ENCODE data around the gene MAGEB5. TPM values are rescaled to one million over a fixed set of nuclear protein-coding genes. Genes with fewer than 3 reads are reported as not detected.

Gene MAGEB5
- total and polyA plus RNA-seq, 10 of the 15 experiments (the other 5 are each of a cell fraction or from before 2014, with no cell fraction given) = not detected

GRCh38 chrX:26219351-26219750 is 3.4 kb downstream of the MAGEB5 start:
- in situ Hi-C loops (cut with MboI) (no loop called here), intact Hi-C loops (cut with micrococcal nuclease; ENCODE audit: unreplicated experiment) (no loop called here)
- ChIA-PET SMC1A (ENCODE audit: uncharacterized antibody, unreplicated experiment) (no interaction called here), POLR2A (no interaction called here), CTCF (no interaction called here), RAD21 (ENCODE audit: unreplicated experiment) (no interaction called here)
- no TSS peak for BruUV-seq (replicated peaks)
- Histone ChIP-seq H3K27me3 (replicated peaks in 1 of 2; ENCODE audit: control insufficient read depth in 2 of 2, insufficient read depth in 2 of 2, low read length in 1 of 2) (no peaks in the 10 kb centered on the region), H3K36me3 (ENCODE audit: control insufficient read depth in 2 of 2, insufficient read depth in 2 of 2, low read length in 1 of 2) (no peaks in the 10 kb centered on the region), H4K20me1 (ENCODE audit: control insufficient read depth, insufficient read depth) (no peaks in the 10 kb centered on the region), H2AFZ (ENCODE audit: control insufficient read depth, low read depth, low read length) (no peak overlapping the region), H3K9me3 (replicated peaks; ENCODE audit: control insufficient read depth, insufficient read depth, low read length) (no peaks in the 10 kb centered on the region; the same call in 2 of the 3 replicates), H3K4me2 (ENCODE audit: control insufficient read depth, insufficient read depth) (no peak overlapping the region), H3K27ac (ENCODE audit: control insufficient read depth, insufficient read depth) (no peak overlapping the region), H3K4me1 (ENCODE audit: control insufficient read depth, insufficient read depth, low read length) (no peaks in the 10 kb centered on the region), H3K4me3 (no peak overlapping the region), H3K9ac (ENCODE audit: control insufficient read depth, insufficient read depth, low read length) (no peak overlapping the region), H3K79me2 (ENCODE audit: control insufficient read depth, insufficient read depth, low read length) (no peaks in the 10 kb centered on the region)
- ATAC-seq = no peak
- FAIRE-seq = no peak
- 39% methylated on average over 7 of the region's 7 CpGs for WGBS (ENCODE audit: insufficient coverage, insufficient replicate concordance, low lambda C conversion rate, missing lambda C conversion rate)
- TF ChIP-seq, protein P1, sequence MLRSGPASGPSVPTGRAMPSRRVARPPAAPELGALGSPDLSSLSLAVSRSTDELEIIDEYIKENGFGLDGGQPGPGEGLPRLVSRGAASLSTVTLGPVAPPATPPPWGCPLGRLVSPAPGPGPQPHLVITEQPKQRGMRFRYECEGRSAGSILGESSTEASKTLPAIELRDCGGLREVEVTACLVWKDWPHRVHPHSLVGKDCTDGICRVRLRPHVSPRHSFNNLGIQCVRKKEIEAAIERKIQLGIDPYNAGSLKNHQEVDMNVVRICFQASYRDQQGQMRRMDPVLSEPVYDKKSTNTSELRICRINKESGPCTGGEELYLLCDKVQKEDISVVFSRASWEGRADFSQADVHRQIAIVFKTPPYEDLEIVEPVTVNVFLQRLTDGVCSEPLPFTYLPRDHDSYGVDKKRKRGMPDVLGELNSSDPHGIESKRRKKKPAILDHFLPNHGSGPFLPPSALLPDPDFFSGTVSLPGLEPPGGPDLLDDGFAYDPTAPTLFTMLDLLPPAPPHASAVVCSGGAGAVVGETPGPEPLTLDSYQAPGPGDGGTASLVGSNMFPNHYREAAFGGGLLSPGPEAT (IDR thresholded peaks at IDR 0.05; ENCODE audit: low read depth) = no peak
- TF ChIP-seq JUND (IDR thresholded peaks at IDR 0.05; ENCODE audit: low read depth, low read length) (no peak), ATF2 (IDR thresholded peaks at IDR 0.05; ENCODE audit: low read length) (no peak), MTA3 (IDR thresholded peaks at IDR 0.05; ENCODE audit: borderline replicate concordance, low read length) (no peak), SMARCA5 (IDR thresholded peaks at IDR 0.05) (no peak), LARP7 (IDR thresholded peaks at IDR 0.05) (no peak), BHLHE40 (IDR thresholded peaks at IDR 0.05; ENCODE audit: borderline replicate concordance in 1 of 2, low read depth in 2 of 2, low read length in 1 of 2) (no peak)
- no peak for DNase-seq (ENCODE audit: low read depth, low spot score)
